ENCODE data around the gene C2CD3. TPM values are rescaled to one million over a fixed set of nuclear protein-coding genes. Genes with fewer than 3 reads are reported as not detected.

The C2CD3 gene
- total and polyA plus RNA-seq, 9 of the 15 experiments (the other 6 are each of a cell fraction or from before 2014, with no cell fraction given), result 4.4 to 20.2 (median 15.4) TPM

DNA sequence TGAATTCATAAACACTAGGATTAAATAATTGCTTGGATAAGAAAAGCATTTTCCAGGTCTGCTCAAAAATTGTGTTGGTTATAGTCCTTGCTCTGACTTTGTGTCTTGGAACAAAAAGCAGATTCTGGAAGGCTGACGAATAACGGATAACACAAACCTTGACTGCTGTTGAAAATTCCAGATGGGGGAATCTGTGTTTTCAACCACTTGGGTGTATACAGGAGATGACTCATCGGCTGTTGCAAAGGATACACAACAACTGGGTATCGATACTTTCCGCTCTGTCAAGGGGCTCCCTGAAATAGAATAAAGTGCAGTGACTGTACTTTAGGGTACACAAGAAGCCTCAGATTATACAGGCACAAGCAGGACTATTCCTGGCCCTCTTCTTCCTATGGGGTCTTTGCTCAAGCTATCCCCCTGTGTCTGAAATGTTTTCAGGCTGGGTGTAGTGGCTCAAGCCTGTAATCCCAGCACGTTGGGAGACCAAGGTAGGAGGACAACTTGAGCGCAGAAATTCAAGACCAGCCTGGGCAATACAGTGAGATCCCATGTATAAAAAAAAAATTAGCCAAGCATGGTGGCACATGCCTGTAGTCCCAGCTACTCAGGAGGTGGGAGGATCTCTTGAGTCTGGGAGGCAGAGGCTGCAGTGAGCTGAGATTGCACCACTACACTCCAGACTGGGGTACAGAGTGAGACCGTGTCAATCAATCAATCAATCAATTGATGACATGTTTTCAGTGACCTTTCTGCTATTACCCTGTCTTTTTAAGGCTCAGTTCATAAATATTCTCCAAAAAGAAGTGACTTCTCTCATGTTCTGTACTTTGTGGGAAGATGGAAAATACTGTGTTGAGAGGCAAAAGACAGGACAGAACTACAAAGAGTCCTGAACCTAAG, 113.3 kb downstream of the C2CD3 start (continued):
- TF ChIP-seq, protein P1, sequence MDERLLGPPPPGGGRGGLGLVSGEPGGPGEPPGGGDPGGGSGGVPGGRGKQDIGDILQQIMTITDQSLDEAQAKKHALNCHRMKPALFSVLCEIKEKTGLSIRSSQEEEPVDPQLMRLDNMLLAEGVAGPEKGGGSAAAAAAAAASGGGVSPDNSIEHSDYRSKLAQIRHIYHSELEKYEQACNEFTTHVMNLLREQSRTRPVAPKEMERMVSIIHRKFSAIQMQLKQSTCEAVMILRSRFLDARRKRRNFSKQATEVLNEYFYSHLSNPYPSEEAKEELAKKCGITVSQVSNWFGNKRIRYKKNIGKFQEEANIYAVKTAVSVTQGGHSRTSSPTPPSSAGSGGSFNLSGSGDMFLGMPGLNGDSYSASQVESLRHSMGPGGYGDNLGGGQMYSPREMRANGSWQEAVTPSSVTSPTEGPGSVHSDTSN (CRISPR knock-in tag; IDR thresholded peaks at IDR 0.05; ENCODE audit: low read depth), result no peak
- TF ChIP-seq, protein P1 (tag; conservative IDR thresholded peaks at IDR 0.05; ENCODE audit: low read depth), result peak; percentile 60; the same call in 1 of the 2 replicates
- TF ChIP-seq ZC3H4 (CRISPR knock-in tag; IDR thresholded peaks at IDR 0.05; ENCODE audit: borderline replicate concordance) (no peak), STAT5A (IDR thresholded peaks at IDR 0.05; ENCODE audit: borderline replicate concordance, low read length) (no peak), ATF7 (IDR thresholded peaks at IDR 0.05) (0 out of 2 replicates have a peak, but pooled peaks have one; percentile 11), HDAC2 (IDR thresholded peaks at IDR 0.05) (peak; percentile 38; the same call in 1 of the 2 replicates), POLR3A (IDR thresholded peaks at IDR 0.05; ENCODE audit: borderline replicate concordance, extremely low read depth, insufficient read depth, insufficient read length) (no peak), ZC3H11A (IDR thresholded peaks at IDR 0.05; ENCODE audit: low read depth, low read length) (no peak), CBX8 (IDR thresholded peaks at IDR 0.05; ENCODE audit: borderline replicate concordance, extremely low read depth, low read depth, low read length, poor library complexity, severe bottlenecking) (no peak)
- TF ChIP-seq, protein P2, sequence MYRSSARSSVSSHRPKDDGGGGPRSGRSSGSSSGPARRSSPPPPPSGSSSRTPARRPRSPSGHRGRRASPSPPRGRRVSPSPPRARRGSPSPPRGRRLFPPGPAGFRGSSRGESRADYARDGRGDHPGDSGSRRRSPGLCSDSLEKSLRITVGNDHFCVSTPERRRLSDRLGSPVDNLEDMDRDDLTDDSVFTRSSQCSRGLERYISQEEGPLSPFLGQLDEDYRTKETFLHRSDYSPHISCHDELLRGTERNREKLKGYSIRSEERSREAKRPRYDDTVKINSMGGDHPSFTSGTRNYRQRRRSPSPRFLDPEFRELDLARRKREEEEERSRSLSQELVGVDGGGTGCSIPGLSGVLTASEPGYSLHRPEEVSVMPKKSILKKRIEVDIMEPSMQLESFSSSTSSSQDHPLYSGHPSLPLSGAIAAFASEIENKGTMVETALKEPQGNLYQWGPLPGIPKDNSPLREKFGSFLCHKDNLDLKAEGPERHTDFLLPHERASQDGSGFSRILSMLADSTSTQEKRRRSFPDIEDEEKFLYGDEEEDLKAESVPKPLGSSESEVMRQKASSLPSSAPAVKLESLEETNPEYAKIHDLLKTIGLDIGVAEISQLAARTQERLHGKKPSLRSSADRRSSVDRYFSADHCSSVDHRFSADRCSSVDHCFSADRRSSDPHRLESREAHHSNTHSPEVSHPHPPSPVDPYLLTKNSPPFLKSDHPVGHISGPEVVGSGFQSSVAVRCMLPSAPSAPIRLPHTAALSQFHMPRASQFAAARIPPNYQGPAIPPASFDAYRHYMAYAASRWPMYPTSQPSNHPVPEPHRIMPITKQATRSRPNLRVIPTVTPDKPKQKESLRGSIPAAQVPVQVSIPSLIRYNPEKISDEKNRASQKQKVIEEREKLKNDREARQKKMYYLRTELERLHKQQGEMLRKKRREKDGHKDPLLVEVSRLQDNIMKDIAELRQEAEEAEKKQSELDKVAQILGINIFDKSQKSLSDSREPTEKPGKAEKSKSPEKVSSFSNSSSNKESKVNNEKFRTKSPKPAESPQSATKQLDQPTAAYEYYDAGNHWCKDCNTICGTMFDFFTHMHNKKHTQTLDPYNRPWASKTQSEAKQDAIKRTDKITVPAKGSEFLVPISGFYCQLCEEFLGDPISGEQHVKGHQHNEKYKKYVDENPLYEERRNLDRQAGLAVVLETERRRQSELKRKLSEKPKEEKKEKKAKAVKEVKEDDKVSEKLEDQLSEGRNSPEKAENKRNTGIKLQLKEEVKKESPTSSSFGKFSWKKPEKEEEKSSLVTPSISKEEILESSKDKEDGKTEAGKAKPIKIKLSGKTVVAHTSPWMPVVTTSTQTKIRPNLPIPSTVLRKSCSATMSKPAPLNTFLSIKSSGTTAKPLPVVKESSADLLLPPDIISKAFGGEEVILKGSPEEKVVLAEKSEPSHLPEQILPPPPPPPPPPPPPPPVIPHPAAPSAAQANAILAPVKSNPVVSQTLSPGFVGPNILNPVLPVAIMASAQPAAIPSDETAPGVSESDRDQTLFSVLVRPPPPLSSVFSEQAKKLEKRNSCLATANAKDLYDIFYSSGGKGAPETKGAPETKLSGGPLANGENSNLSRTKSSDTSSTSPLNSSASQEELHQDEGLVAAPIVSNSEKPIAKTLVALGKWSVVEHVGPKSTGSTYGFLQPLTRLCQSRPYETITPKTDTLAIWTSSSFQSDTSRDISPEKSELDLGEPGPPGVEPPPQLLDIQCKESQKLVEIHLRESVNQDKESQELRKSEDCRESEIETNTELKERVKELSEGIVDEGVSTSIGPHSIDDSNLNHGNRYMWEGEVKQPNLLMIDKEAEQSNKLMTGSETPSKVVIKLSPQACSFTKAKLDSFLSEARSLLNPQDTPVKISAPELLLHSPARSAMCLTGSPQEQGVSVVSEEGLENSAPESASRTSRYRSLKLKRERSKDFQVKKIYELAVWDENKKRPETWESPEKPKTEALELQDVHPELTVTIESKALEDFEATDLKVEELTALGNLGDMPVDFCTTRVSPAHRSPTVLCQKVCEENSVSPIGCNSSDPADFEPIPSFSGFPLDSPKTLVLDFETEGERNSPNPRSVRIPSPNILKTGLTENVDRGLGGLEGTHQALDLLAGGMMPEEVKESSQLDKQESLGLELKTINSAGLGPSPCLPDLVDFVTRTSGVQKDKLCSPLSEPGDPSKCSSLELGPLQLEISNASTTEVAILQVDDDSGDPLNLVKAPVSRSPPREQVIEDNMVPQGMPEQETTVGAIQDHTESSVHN (IDR thresholded peaks at IDR 0.05; ENCODE audit: borderline replicate concordance in 1 of 2, low read depth in 1 of 2), result 0 out of 4 replicates have a peak, but pooled peaks of 1 of the 2 experiments have one; percentile 17
- TF ChIP-seq, protein P3, sequence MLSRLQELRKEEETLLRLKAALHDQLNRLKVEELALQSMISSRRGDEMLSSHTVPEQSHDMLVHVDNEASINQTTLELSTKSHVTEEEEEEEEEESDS (CRISPR knock-in tag; IDR thresholded peaks at IDR 0.05), result no peak
